ENCODE results near the gene CORO2B. TPM values are rescaled to one million over a fixed set of nuclear protein-coding genes. Genes with fewer than 3 reads are reported as not detected.
A peak's percentile ranks its signal among the peaks of the same experiment; 100 is the strongest.

CORO2B gene
- total RNA-seq, 1 donor from 2014 or later = 19.2 TPM

GRCh38 chr15:68683551-68683950 lies 104.8 kb downstream of the CORO2B start:
- no peak for DNase-seq (ENCODE audit: low spot score in 2 of 2)
- no peak for FAIRE-seq

GRCh38 chr15:68684476-68684875 lies 105.7 kb downstream of the CORO2B start:
- no peak for FAIRE-seq

GRCh38 chr15:68687136-68687735 lies 108.4 kb downstream of the CORO2B start:
- no peak for FAIRE-seq

More at GRCh38 chr15:68684476-68684875, 105.7 kb downstream of the CORO2B start:
- DNase-seq (ENCODE audit: low spot score in 2 of 2) = no peak

GRCh38 chr15:68691705-68692104 lies 112.9 kb downstream of the CORO2B start:
- DNase-seq (ENCODE audit: low spot score in 2 of 2) (no peak), FAIRE-seq (no peak)

More at GRCh38 chr15:68687136-68687735, 108.4 kb downstream of the CORO2B start:
- DNase-seq (ENCODE audit: low spot score in 2 of 2) = no peak

GRCh38 chr15:68693071-68693470 lies 114.3 kb downstream of the CORO2B start:
- no peak for FAIRE-seq
- DNase-seq (ENCODE audit: low spot score in 2 of 2) = no peak

- FAIRE-seq = no peak
Observed at GRCh38 chr15:68694111-68694510, 115.3 kb downstream of the CORO2B start.

GRCh38 chr15:68695061-68695595 lies 116.3 kb downstream of the CORO2B start:
- FAIRE-seq (no peak), DNase-seq (ENCODE audit: low spot score in 2 of 2) (no peak)

More at GRCh38 chr15:68694111-68694510, 115.3 kb downstream of the CORO2B start:
- DNase-seq (ENCODE audit: low spot score in 2 of 2) = no peak

- no peak for FAIRE-seq
- DNase-seq (ENCODE audit: low spot score in 2 of 2) = no peak
Observed at GRCh38 chr15:68696414-68697363, 117.9 kb downstream of the CORO2B start.

- no peak for DNase-seq (ENCODE audit: low spot score in 2 of 2)
- FAIRE-seq = no peak
Observed at GRCh38 chr15:68697711-68698690, 119.2 kb downstream of the CORO2B start.

- FAIRE-seq (no peak), DNase-seq (ENCODE audit: low spot score in 2 of 2) (no peak)
Observed at GRCh38 chr15:68698708-68699107, 119.9 kb downstream of the CORO2B start.

- no peak for FAIRE-seq
Observed at GRCh38 chr15:68699124-68699880, 120.5 kb downstream of the CORO2B start.

GRCh38 chr15:68699881-68700454 lies 121.2 kb downstream of the CORO2B start:
- FAIRE-seq (no peak), DNase-seq (ENCODE audit: low spot score in 2 of 2) (peak in 1 of 2 donors; percentile 37)

More at GRCh38 chr15:68699124-68699880, 120.5 kb downstream of the CORO2B start:
- no peak for DNase-seq (ENCODE audit: low spot score in 2 of 2)

- FAIRE-seq (no peak), DNase-seq (ENCODE audit: low spot score in 2 of 2) (peak; percentile 63 to 82)
Observed at GRCh38 chr15:68700455-68701123, 121.8 kb downstream of the CORO2B start.

- DNase-seq (ENCODE audit: low spot score in 2 of 2) = no peak
- no peak for FAIRE-seq
Observed at GRCh38 chr15:68701886-68702285, 123.1 kb downstream of the CORO2B start.

- no peak for DNase-seq (ENCODE audit: low spot score in 2 of 2)
Observed at GRCh38 chr15:68704496-68705021, 125.8 kb downstream of the CORO2B start.

GRCh38 chr15:68706256-68706655 lies 127.5 kb downstream of the CORO2B start:
- FAIRE-seq = no peak
- no peak for DNase-seq (ENCODE audit: low spot score in 2 of 2)

More at GRCh38 chr15:68704496-68705021, 125.8 kb downstream of the CORO2B start:
- FAIRE-seq = no peak

- no peak for FAIRE-seq
Observed at GRCh38 chr15:68706931-68707330, 128.1 kb downstream of the CORO2B start.

GRCh38 chr15:68707386-68707785 lies 128.6 kb downstream of the CORO2B start:
- FAIRE-seq (no peak), DNase-seq (ENCODE audit: low spot score in 2 of 2) (no peak)

More at GRCh38 chr15:68706931-68707330, 128.1 kb downstream of the CORO2B start:
- DNase-seq (ENCODE audit: low spot score in 2 of 2) = no peak

All from frontal cortex (tissue), 4 donors.